Astrocyte (in vitro differentiated cells and primary cell): ENCODE measurements around the gene EXOC6. TPM values are rescaled to one million over a fixed set of nuclear protein-coding genes. Genes with fewer than 3 reads are reported as not detected.

Experiments
- DNase-seq: peaks from one replicate; pipeline ENCODE4 v3.0.0-alpha.2; 2010; ENCODE audit warnings: low read depth
- FAIRE-seq: peaks from 2 replicates; lab custom pipeline; 2011; peaks lifted over from hg19 to GRCh38; lab: Jason Lieb, UNC
- H2AFZ ChIP-seq: 2 replicates; pipeline ENCODE4 v1.6.0; 2012; ENCODE audit warnings: low read depth, low read length, inconsistent platforms
- H3K27ac ChIP-seq: 2 replicates; pipeline ENCODE4 v1.5.1; 2011; ENCODE audit warnings: low read depth, low read length, inconsistent platforms
- H3K27me3 ChIP-seq: 2 replicates; pipeline ENCODE4 v1.6.0; 2011; ENCODE audit warnings: low read length, inconsistent platforms; ENCODE audit not compliant: insufficient read depth
- H3K36me3 ChIP-seq: 2 replicates; pipeline ENCODE4 v1.5.1; 2011; ENCODE audit warnings: low read length, inconsistent platforms; ENCODE audit not compliant: insufficient read depth
- H3K4me1 ChIP-seq: 2 replicates; pipeline ENCODE4 v1.5.1; 2011; ENCODE audit warnings: low read length, inconsistent platforms; ENCODE audit not compliant: insufficient read depth
- H3K4me2 ChIP-seq: 2 replicates; pipeline ENCODE4 v1.6.0; 2012; ENCODE audit warnings: low read length, inconsistent platforms
- H3K4me3 ChIP-seq: 2 replicates; pipeline ENCODE4 v1.5.1; 2011; ENCODE audit warnings: low read depth, mild to moderate bottlenecking, low read length, inconsistent platforms; ENCODE audit not compliant: insufficient read depth
- H3K79me2 ChIP-seq: 2 replicates; pipeline ENCODE4 v1.6.0; 2012; ENCODE audit warnings: mild to moderate bottlenecking, low read length, inconsistent platforms; ENCODE audit not compliant: insufficient read depth
- H3K9ac ChIP-seq: 2 replicates; pipeline ENCODE4 v1.6.0; 2012; ENCODE audit warnings: mild to moderate bottlenecking, low read length, inconsistent platforms
- H3K9me3 ChIP-seq: 2 replicates; pipeline ENCODE4 v1.5.1; 2012; ENCODE audit warnings: low read depth, mild to moderate bottlenecking, low read length, inconsistent platforms; ENCODE audit not compliant: insufficient read depth
- H4K20me1 ChIP-seq: 2 replicates; pipeline ENCODE4 v1.6.0; 2012; ENCODE audit warnings: low read length, inconsistent platforms; ENCODE audit not compliant: insufficient read depth
- H3K27ac Mint-ChIP-seq: one replicate; pipeline ENCODE4 v1.8.0; 2021; ENCODE audit warnings: mild to moderate bottlenecking, mixed read lengths; ENCODE audit not compliant: unreplicated experiment
- H3K27me3 Mint-ChIP-seq: one replicate; pipeline ENCODE4 v1.8.0; 2021; ENCODE audit warnings: low read depth, mixed read lengths; ENCODE audit not compliant: unreplicated experiment
- H3K36me3 Mint-ChIP-seq: one replicate; pipeline ENCODE4 v1.8.0; 2021; ENCODE audit warnings: low read depth, mixed read lengths; ENCODE audit not compliant: unreplicated experiment
- H3K4me1 Mint-ChIP-seq: one replicate; pipeline ENCODE4 v1.8.0; 2021; ENCODE audit warnings: low read depth, mixed read lengths; ENCODE audit not compliant: unreplicated experiment
- H3K4me3 Mint-ChIP-seq: one replicate; pipeline ENCODE4 v1.8.0; 2021; ENCODE audit warnings: mild to moderate bottlenecking, moderate library complexity, mixed read lengths; ENCODE audit not compliant: unreplicated experiment
- H3K9me3 Mint-ChIP-seq: one replicate; pipeline ENCODE4 v1.8.0; 2021; ENCODE audit warnings: mild to moderate bottlenecking, mixed read lengths; ENCODE audit not compliant: unreplicated experiment
- CTCF ChIP-seq: IDR thresholded peaks from 2 replicates; pipeline ENCODE4 v1.5.1; 2011; ENCODE audit warnings: low read depth, mild to moderate bottlenecking, inconsistent platforms, low read length, moderate library complexity; ENCODE audit not compliant: insufficient read depth
- EZH2 ChIP-seq: IDR thresholded peaks from 2 replicates; pipeline ENCODE4 v1.6.1; 2012; ENCODE audit warnings: mild to moderate bottlenecking, low read length, inconsistent platforms; ENCODE audit not compliant: insufficient read depth
- total RNA-seq: library from RNA; stranded (reverse); gene quantifications from 2 replicates; pipeline ENCODE4 v1.2.1, GENCODE V29; 2021

Gene EXOC6
- total RNA-seq, 1 donor from 2014 or later, result 4.9 TPM

DNA sequence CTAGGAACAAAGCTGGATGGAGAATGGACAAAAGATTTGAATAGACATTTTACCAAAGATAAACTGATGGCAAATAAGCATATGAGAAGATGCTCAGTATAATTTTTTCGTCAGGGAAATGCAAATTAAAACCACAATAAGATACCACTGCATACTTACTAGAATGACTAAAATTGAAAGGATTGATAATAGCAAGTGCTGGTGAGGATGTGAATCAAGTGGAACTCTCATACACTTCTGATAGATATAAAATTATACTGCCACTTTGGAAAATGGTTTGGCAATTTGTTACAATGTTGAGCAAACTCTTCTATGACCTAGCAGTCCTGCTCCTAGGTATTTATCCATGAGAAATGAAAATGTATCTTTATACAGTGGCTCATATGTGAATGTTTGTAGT lies 83.3 kb downstream of the EXOC6 start:
- no peak overlapping the region for H3K4me2 ChIP-seq
- no peak overlapping the region for H2AFZ ChIP-seq
- no peak overlapping the region for H3K4me3 ChIP-seq
- H3K9me3 ChIP-seq, result no peaks in the 10 kb centered on the region
- FAIRE-seq (no peak), DNase-seq (no peak)
- no peaks in the 10 kb centered on the region for H4K20me1 ChIP-seq
- no peaks in the 10 kb centered on the region for H3K36me3 ChIP-seq
- H3K36me3 Mint-ChIP-seq, result peaks cover 3% of the 10 kb centered on the region
- H3K9me3 Mint-ChIP-seq, result peaks cover 2% of the 10 kb centered on the region
- TF ChIP-seq EZH2 (no peak), CTCF (no peak)
- H3K4me1 Mint-ChIP-seq, result no peaks in the 10 kb centered on the region
- H3K27me3 ChIP-seq, result no peaks in the 10 kb centered on the region
- no peak overlapping the region for H3K27ac ChIP-seq
- no peak overlapping the region for H3K9ac ChIP-seq
- H3K79me2 ChIP-seq, result no peaks in the 10 kb centered on the region
- no peaks in the 10 kb centered on the region for H3K4me1 ChIP-seq
- no peak overlapping the region for H3K27ac Mint-ChIP-seq
- H3K4me3 Mint-ChIP-seq, result no peak overlapping the region
- no peaks in the 10 kb centered on the region for H3K27me3 Mint-ChIP-seq

DNA sequence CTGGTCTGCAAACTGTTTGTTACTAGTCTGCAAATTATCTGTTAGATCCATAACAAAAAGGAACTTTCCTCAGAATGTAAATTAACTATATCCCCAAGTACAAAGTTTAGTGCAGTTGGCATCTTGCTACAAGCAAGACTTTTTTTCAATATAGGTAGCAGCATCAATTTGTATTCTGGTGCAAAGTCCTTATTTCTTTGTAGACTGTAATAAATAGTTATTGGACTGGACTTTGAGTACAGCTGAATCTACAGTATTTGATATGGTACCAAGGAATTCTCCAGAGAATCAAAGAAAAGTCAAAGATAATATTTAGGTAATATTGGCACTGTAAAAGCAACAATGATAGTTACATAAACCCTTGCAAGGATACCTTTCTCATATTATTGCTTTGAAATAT lies 89.6 kb downstream of the EXOC6 start:
- H2AFZ ChIP-seq, result no peak overlapping the region
- Mint-ChIP-seq H3K27ac (no peak overlapping the region), H3K4me3 (no peak overlapping the region), H3K36me3 (no peaks in the 10 kb centered on the region), H3K27me3 (no peaks in the 10 kb centered on the region), H3K4me1 (no peaks in the 10 kb centered on the region), H3K9me3 (no peaks in the 10 kb centered on the region)
- TF ChIP-seq CTCF (no peak), EZH2 (no peak)
- no peak overlapping the region for H3K9ac ChIP-seq
- no peaks in the 10 kb centered on the region for H4K20me1 ChIP-seq
- no peaks in the 10 kb centered on the region for H3K9me3 ChIP-seq
- DNase-seq, result no peak
- H3K27me3 ChIP-seq, result no peaks in the 10 kb centered on the region
- H3K79me2 ChIP-seq, result no peaks in the 10 kb centered on the region
- H3K4me3 ChIP-seq, result no peak overlapping the region
- H3K4me1 ChIP-seq, result no peaks in the 10 kb centered on the region
- H3K27ac ChIP-seq, result no peak overlapping the region
- FAIRE-seq, result no peak
- H3K4me2 ChIP-seq, result no peak overlapping the region
- H3K36me3 ChIP-seq, result no peaks in the 10 kb centered on the region

DNA sequence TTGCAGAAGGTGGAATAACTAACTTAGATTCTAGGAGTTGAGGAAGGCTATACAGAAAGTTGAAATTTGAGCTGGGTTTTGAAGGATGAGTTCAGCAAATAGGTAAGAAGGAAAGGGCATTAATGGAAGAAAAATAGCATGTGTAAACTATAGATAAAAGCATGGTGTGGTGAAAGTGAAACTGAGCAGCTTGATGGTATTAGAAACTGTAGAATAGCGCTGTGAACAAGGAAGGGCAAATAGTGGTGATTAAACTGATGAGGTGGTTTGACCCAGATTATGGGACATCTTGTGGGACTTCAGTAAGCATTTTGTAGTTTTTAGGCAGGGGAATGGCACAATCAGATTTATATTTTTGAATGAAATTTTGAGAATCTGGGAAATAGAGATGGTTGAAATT lies 90.5 kb downstream of the EXOC6 start:
- FAIRE-seq, result no peak
- Histone ChIP-seq H4K20me1 (no peaks in the 10 kb centered on the region), H3K4me2 (no peak overlapping the region), H3K79me2 (no peaks in the 10 kb centered on the region), H3K36me3 (no peaks in the 10 kb centered on the region), H3K4me1 (no peaks in the 10 kb centered on the region), H2AFZ (no peak overlapping the region), H3K27ac (no peak overlapping the region), H3K9me3 (no peaks in the 10 kb centered on the region), H3K4me3 (no peak overlapping the region), H3K9ac (no peak overlapping the region), H3K27me3 (no peaks in the 10 kb centered on the region)
- no peaks in the 10 kb centered on the region for H3K36me3 Mint-ChIP-seq
- H3K4me3 Mint-ChIP-seq, result no peak overlapping the region
- H3K27ac Mint-ChIP-seq, result no peak overlapping the region
- no peaks in the 10 kb centered on the region for H3K4me1 Mint-ChIP-seq
- no peak for DNase-seq
- H3K9me3 Mint-ChIP-seq, result no peaks in the 10 kb centered on the region
- TF ChIP-seq EZH2 (no peak), CTCF (no peak)
- no peaks in the 10 kb centered on the region for H3K27me3 Mint-ChIP-seq
